Neuronal stem cell (in vitro differentiated cells): Measurements from ENCODE around the gene SYP.

Experiments used
- DNase-seq: peaks from one replicate; pipeline ENCODE4 v3.0.0-alpha.2; 2013; ENCODE audit warnings: low spot score
- H2AFZ ChIP-seq: one replicate; pipeline ENCODE4 v1.6.1; 2013; ENCODE audit warnings: mild to moderate bottlenecking, low read length, inconsistent platforms
- H2AK5ac ChIP-seq: 2 replicates; pipeline ENCODE4 v1.6.1; 2013; ENCODE audit warnings: low read depth, mild to moderate bottlenecking, inconsistent platforms, low read length, moderate library complexity, mixed read lengths
- H2BK120ac ChIP-seq: 2 replicates; pipeline ENCODE4 v1.6.1; 2013; ENCODE audit warnings: low read depth, mild to moderate bottlenecking, inconsistent platforms, low read length, moderate library complexity, mixed read lengths
- H2BK12ac ChIP-seq: one replicate; pipeline ENCODE4 v1.6.1; 2013; ENCODE audit warnings: low read length, inconsistent platforms
- H2BK15ac ChIP-seq: 2 replicates; pipeline ENCODE4 v1.6.1; 2013; ENCODE audit warnings: mild to moderate bottlenecking, low read length, inconsistent platforms, mixed read lengths
- H2BK5ac ChIP-seq: one replicate; pipeline ENCODE4 v1.6.1; 2013; ENCODE audit warnings: inconsistent platforms, mild to moderate bottlenecking, low read length, moderate library complexity
- H3K14ac ChIP-seq: one replicate; pipeline ENCODE4 v1.6.1; 2013; ENCODE audit warnings: low read length, inconsistent platforms
- H3K18ac ChIP-seq: 2 replicates; pipeline ENCODE4 v1.6.1; 2013; ENCODE audit warnings: low read length, inconsistent platforms
- H3K23ac ChIP-seq: 2 replicates; pipeline ENCODE4 v1.6.1; 2013; ENCODE audit warnings: low read depth, mild to moderate bottlenecking, mixed read lengths, low read length, inconsistent platforms; ENCODE audit not compliant: poor library complexity
- H3K27ac ChIP-seq: replicated peaks from 3 replicates; pipeline ENCODE4 v1.5.1; 2013; ENCODE audit warnings: low read length, inconsistent platforms
- H3K27me3 ChIP-seq, 3 experiments: 2 replicates each; pipeline ENCODE4 v1.6.1; 2013; ENCODE audit warnings: low read length in 3 of 3, mild to moderate bottlenecking in 2 of 3, inconsistent platforms in 1 of 3, low read depth in 1 of 3, mixed read lengths in 1 of 3, moderate library complexity in 1 of 3; ENCODE audit not compliant: control insufficient read depth in 3 of 3, insufficient read depth in 3 of 3
- H3K36me3 ChIP-seq, 2 donors: replicated peaks in 1 of 2; 2 replicates each; pipeline ENCODE4 v1.6.1; 2013; ENCODE audit warnings: low read length in 2 of 2; ENCODE audit not compliant: control insufficient read depth in 2 of 2, insufficient read depth in 2 of 2
- H3K4ac ChIP-seq: 2 replicates; pipeline ENCODE4 v1.6.1; 2013; ENCODE audit warnings: inconsistent platforms, mild to moderate bottlenecking, low read length, moderate library complexity
- H3K4me1 ChIP-seq, 2 donors: 1 replicate in 1 of 2; 2 replicates in 1 of 2; pipeline ENCODE4 v1.6.1; 2013; ENCODE audit warnings: low read length in 2 of 2, low read depth in 1 of 2; ENCODE audit not compliant: control insufficient read depth in 2 of 2, insufficient read depth in 1 of 2
- H3K4me2 ChIP-seq: one replicate; pipeline ENCODE4 v1.6.1; 2013; ENCODE audit warnings: mild to moderate bottlenecking, low read length, inconsistent platforms; ENCODE audit not compliant: insufficient read depth, poor library complexity, severe bottlenecking
- H3K4me3 ChIP-seq, 2 donors: 2 replicates each; pipeline ENCODE4 v1.5.1; 2013; ENCODE audit warnings: low read length in 2 of 2, mild to moderate bottlenecking in 2 of 2, inconsistent platforms in 1 of 2, moderate library complexity in 1 of 2
- H3K79me1 ChIP-seq: one replicate; pipeline ENCODE4 v1.6.1; 2013; ENCODE audit warnings: low read depth, mild to moderate bottlenecking, inconsistent platforms, low read length, moderate library complexity
- H3K9ac ChIP-seq: one replicate; pipeline ENCODE4 v1.6.1; 2013; ENCODE audit warnings: mild to moderate bottlenecking, low read depth, low read length, inconsistent platforms; ENCODE audit not compliant: poor library complexity
- H3K9me3 ChIP-seq, 2 donors: replicated peaks in 1 of 2; 2 replicates each; pipeline versions ENCODE3 to v1.6.1; 2013; ENCODE audit warnings: low read length in 2 of 2, mild to moderate bottlenecking in 2 of 2, inconsistent platforms in 1 of 2, low read depth in 1 of 2, mixed read lengths in 1 of 2, moderate library complexity in 1 of 2; ENCODE audit not compliant: control insufficient read depth in 2 of 2, insufficient read depth in 1 of 2
- H4K8ac ChIP-seq: one replicate; pipeline ENCODE4 v1.6.1; 2013; ENCODE audit warnings: low read depth, mild to moderate bottlenecking, inconsistent platforms, low read length, moderate library complexity
- H4K91ac ChIP-seq: one replicate; pipeline ENCODE4 v1.6.1; 2013; ENCODE audit warnings: low read length, low read depth, mild to moderate bottlenecking, inconsistent platforms; ENCODE audit not compliant: poor library complexity
- WGBS, 2 donors: extraction: QIAGEN DNeasy Blood & Tissue Kit; methylation state at CpG; one replicate each; pipeline ENCODE4 v1.1.7; 2013; ENCODE audit warnings: missing lambda C conversion rate in 2 of 2, mixed read lengths in 1 of 2; ENCODE audit not compliant: insufficient read length in 2 of 2, insufficient replicate concordance in 1 of 2; ENCODE audit errors: extremely low coverage in 2 of 2; 5-methylcytosine and 5-hydroxymethylcytosine counted together

SYP gene

GRCh38 chrX:49230500-49231232 lies 30.7 kb upstream of the SYP start:
- Histone ChIP-seq H2BK5ac (no peak overlapping the region), H2AK5ac (no peak overlapping the region), H3K4me1 (peaks cover 0 to 4% of the 10 kb centered on the region in 2 donors), H3K36me3 (no peaks in the 10 kb centered on the region), H2BK12ac (peak overlapping the region; percentile 10), H2BK120ac (no peak overlapping the region), H3K4ac (no peak overlapping the region), H3K79me1 (no peaks in the 10 kb centered on the region), H2AFZ (peak overlapping the region; percentile 74), H3K4me3 (peak overlapping the region in 1 of 2 donors; percentile 78), H2BK15ac (no peak overlapping the region), H3K23ac (no peak overlapping the region), H3K4me2 (peak overlapping the region; percentile 62), H3K27me3 (no peaks in the 10 kb centered on the region), H3K27ac (no peak overlapping the region), H3K14ac (no peak overlapping the region), H4K91ac (no peak overlapping the region), H3K9me3 (no peaks in the 10 kb centered on the region), H3K9ac (peak overlapping the region; percentile 70), H3K18ac (peak overlapping the region; percentile 76), H4K8ac (peak overlapping the region; percentile 43)
- no CpG with 5 or more reads among the region's 44 CpGs for WGBS, 2 donors
- peak; percentile 26 for DNase-seq

- no CpG with 5 or more reads among the region's 17 CpGs for WGBS, 2 donors
- Histone ChIP-seq H3K4me3 (no peak overlapping the region), H3K9me3 (no peaks in the 10 kb centered on the region)
These were observed 28.2 kb upstream of the SYP start for GRCh38 chrX:49228185-49228584.

GRCh38 chrX:49227726-49228125 lies 27.7 kb upstream of the SYP start:
- Histone ChIP-seq H2AFZ (no peak overlapping the region), H3K9ac (peak overlapping the region; percentile 44), H3K14ac (no peak overlapping the region), H2BK12ac (no peak overlapping the region), H3K4me2 (no peak overlapping the region), H3K27me3 (peaks cover 0 to 8% (median 0%) of the 10 kb centered on the region in 3 experiments), H4K8ac (no peak overlapping the region), H2BK120ac (no peak overlapping the region), H3K23ac (no peak overlapping the region), H2BK15ac (no peak overlapping the region), H2AK5ac (no peak overlapping the region), H3K27ac (no peak overlapping the region), H3K18ac (no peak overlapping the region), H3K79me1 (no peaks in the 10 kb centered on the region), H3K4me1 (peaks cover 0 to 4% of the 10 kb centered on the region in 2 donors), H3K4ac (no peak overlapping the region), H3K4me3 (no peak overlapping the region), H4K91ac (no peak overlapping the region), H2BK5ac (no peak overlapping the region), H3K9me3 (no peaks in the 10 kb centered on the region), H3K36me3 (no peaks in the 10 kb centered on the region)
- no CpG with 5 or more reads among the region's 2 CpGs for whole genome bisulfite sequencing, 2 donors
- DNase-seq: no peak

More at GRCh38 chrX:49228185-49228584, 28.2 kb upstream of the SYP start:
- Histone ChIP-seq H4K8ac (no peak overlapping the region), H3K36me3 (no peaks in the 10 kb centered on the region), H3K4ac (no peak overlapping the region), H2BK12ac (no peak overlapping the region), H3K4me1 (peaks cover 0 to 4% of the 10 kb centered on the region in 2 donors), H3K9ac (peak overlapping the region; percentile 44), H3K14ac (no peak overlapping the region), H2BK15ac (no peak overlapping the region), H3K79me1 (no peaks in the 10 kb centered on the region), H2AK5ac (no peak overlapping the region), H2BK120ac (no peak overlapping the region), H2AFZ (no peak overlapping the region), H2BK5ac (no peak overlapping the region), H3K4me2 (no peak overlapping the region), H4K91ac (no peak overlapping the region), H3K23ac (no peak overlapping the region), H3K18ac (no peak overlapping the region), H3K27me3 (peaks cover 0 to 8% (median 0%) of the 10 kb centered on the region in 3 experiments), H3K27ac (no peak overlapping the region)
- no peak for DNase-seq

- no CpG with 5 or more reads among the region's 9 CpGs for WGBS, 2 donors
- Histone ChIP-seq H3K27ac (no peak overlapping the region), H3K4me1 (peaks cover 0 to 4% of the 10 kb centered on the region in 2 donors), H3K23ac (no peak overlapping the region), H3K36me3 (no peaks in the 10 kb centered on the region), H3K79me1 (no peaks in the 10 kb centered on the region), H2BK15ac (no peak overlapping the region), H2BK12ac (no peak overlapping the region), H2BK5ac (no peak overlapping the region), H3K4ac (no peak overlapping the region), H3K4me2 (no peak overlapping the region), H3K18ac (no peak overlapping the region), H3K9me3 (no peaks in the 10 kb centered on the region), H3K9ac (no peak overlapping the region), H4K91ac (no peak overlapping the region), H3K4me3 (no peak overlapping the region), H2AK5ac (no peak overlapping the region), H3K14ac (no peak overlapping the region), H2BK120ac (no peak overlapping the region), H4K8ac (no peak overlapping the region), H2AFZ (no peak overlapping the region), H3K27me3 (peaks cover 0 to 8% (median 0%) of the 10 kb centered on the region in 3 experiments)
- no peak for DNase-seq
These were observed 27.0 kb upstream of the SYP start for GRCh38 chrX:49226946-49227345.
